ACC112 (cell line): ENCODE measurements around the gene MTA3.
"Not testable (repeated sequence)": the region's sequence is repeated elsewhere in the genome, so short reads cannot be mapped to it uniquely, and the experiment has no call there.

Experiments used
- H2AFZ ChIP-seq: fragments of 200-600 bp; sonication (generic); one replicate; pipeline ENCODE4 v1.6.0; 2017; ENCODE audit warnings: antibody characterized with exemption, low read length; ENCODE audit not compliant: unreplicated experiment
- H3K27ac ChIP-seq: fragments of 200-600 bp; sonication (generic); 2 replicates; pipeline ENCODE4 v1.5.1; 2014; ENCODE audit warnings: low read depth, mild to moderate bottlenecking, antibody characterized with exemption, low read length, moderate library complexity
- H3K27me3 ChIP-seq: fragments of 200-600 bp; sonication (generic); 2 replicates; pipeline ENCODE4 v1.6.1; 2014; ENCODE audit warnings: mild to moderate bottlenecking, antibody characterized with exemption, low read length, moderate library complexity, mixed read lengths; ENCODE audit not compliant: insufficient read depth
- H3K36me3 ChIP-seq: fragments of 200-600 bp; sonication (generic); 2 replicates; pipeline ENCODE4 v1.6.1; 2016; ENCODE audit warnings: mild to moderate bottlenecking, antibody characterized with exemption, low read length, moderate library complexity, mixed read lengths; ENCODE audit not compliant: insufficient read depth
- H3K4me1 ChIP-seq: fragments of 200-600 bp; sonication (generic); one replicate; pipeline ENCODE4 v1.6.1; 2016; ENCODE audit warnings: low read length, mixed read lengths; ENCODE audit not compliant: insufficient read depth, unreplicated experiment, control insufficient read depth
- H3K4me3 ChIP-seq: fragments of 200-600 bp; sonication (generic); 2 replicates; pipeline ENCODE4 v1.5.1; 2014; ENCODE audit warnings: mild to moderate bottlenecking, low read depth, low read length
- H3K79me2 ChIP-seq: fragments of 200-600 bp; sonication (generic); one replicate; pipeline ENCODE4 v1.6.0; 2016; ENCODE audit warnings: low read length; ENCODE audit not compliant: control insufficient read depth, unreplicated experiment, insufficient read depth

The MTA3 gene

DNA sequence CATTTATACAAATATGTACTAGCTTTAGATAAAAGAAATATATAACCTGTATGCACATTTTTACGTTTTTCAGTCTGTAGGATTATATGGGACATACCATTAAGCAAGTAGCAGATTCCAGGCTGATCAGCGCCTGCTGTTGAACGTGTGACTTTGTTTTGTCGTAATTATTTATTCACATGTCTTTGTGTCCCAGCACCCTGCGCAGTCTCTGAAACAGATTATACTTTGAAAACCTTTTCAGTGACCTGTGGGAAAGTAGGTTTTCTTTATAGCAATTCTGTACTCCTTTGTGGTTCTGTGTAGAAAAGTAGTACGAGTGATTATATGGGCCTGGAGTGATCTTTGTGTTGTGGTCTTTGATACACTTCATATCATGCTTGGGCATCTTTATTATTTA is 68.5 kb downstream of the MTA3 start:
- Histone ChIP-seq H2AFZ (no peak overlapping the region), H3K27ac (no peak overlapping the region), H3K4me1 (no peaks in the 10 kb centered on the region), H3K4me3 (no peak overlapping the region), H3K79me2 (no peaks in the 10 kb centered on the region), H3K36me3 (no peaks in the 10 kb centered on the region), H3K27me3 (no peaks in the 10 kb centered on the region)

GRCh38 chr2:42638080-42638784 is 69.8 kb downstream of the MTA3 start:
- Histone ChIP-seq H3K4me3 (no peak overlapping the region), H3K4me1 (no peaks in the 10 kb centered on the region), H3K27me3 (no peaks in the 10 kb centered on the region), H3K36me3 (no peaks in the 10 kb centered on the region), H3K79me2 (no peaks in the 10 kb centered on the region), H2AFZ (no peak overlapping the region), H3K27ac (no peak overlapping the region)

DNA sequence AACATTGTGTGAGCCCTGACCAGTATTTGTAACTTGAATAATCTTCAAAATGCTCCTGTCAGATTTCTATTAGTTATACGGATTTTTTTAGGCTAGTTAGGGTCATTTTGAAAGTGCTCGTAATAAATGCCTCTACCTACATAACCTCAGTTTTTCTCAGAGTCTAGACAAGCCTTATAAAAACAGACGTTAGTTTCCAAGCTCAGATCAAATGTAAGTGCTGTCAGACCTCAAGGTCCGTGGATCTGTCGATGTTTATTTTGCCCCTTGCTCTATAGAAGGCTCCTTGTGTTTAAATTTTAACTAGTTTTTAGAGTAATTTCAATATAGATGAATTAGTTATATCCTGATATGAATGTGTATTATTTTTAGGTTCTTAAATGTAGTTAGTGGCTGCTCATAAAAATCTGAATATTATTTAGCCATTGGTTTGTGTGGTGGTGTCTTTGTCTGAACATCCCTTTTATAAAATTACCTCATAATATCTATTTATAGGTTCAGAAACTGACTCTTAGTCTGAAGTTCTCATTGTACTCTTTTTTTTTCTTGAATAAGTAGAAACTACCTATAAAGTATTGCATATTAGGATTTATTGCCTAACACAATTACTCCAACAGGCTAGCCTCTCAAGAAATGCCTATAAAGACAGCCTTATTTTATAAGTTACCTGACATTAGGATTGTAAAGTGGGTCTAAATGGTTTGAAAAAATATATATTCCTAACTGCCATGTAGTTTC is 71.1 kb downstream of the MTA3 start:
- Histone ChIP-seq H3K4me1 (no peaks in the 10 kb centered on the region), H3K27ac (no peak overlapping the region), H3K4me3 (no peak overlapping the region), H2AFZ (no peak overlapping the region), H3K36me3 (peaks cover 6% of the 10 kb centered on the region; the same call in 1 of the 2 replicates), H3K27me3 (no peaks in the 10 kb centered on the region), H3K79me2 (no peaks in the 10 kb centered on the region)

DNA sequence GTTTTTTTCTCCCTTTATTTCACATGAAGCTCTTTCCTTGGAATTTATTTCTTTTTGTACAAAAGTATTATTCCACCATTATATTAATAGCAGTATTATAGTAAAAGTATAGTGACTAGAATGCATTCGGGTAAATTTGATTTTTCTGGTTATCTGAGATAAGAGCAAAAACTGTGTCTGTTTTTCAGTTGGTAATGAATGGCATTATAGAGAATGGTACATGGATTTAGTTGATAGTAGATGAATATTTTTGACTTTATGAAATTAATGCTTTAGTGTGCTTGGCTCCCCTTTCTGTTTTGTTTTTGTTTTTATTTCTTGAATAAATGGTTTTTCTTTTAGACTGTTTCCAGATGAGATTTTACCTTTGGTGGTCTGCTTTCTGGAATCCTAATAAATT is 71.8 kb downstream of the MTA3 start:
- H3K79me2 ChIP-seq: no peaks in the 10 kb centered on the region
- H3K36me3 ChIP-seq: peaks cover 12% of the 10 kb centered on the region; the same call in 1 of the 2 replicates
- no peaks in the 10 kb centered on the region for H3K4me1 ChIP-seq
- H3K4me3 ChIP-seq: no peak overlapping the region
- H3K27me3 ChIP-seq: no peaks in the 10 kb centered on the region
- H3K27ac ChIP-seq: no peak overlapping the region
- H2AFZ ChIP-seq: no peak overlapping the region

- not testable (repeated sequence) for H3K27ac ChIP-seq, H3K4me3 ChIP-seq, H3K27me3 ChIP-seq, H3K79me2 ChIP-seq, H3K4me1 ChIP-seq, H2AFZ ChIP-seq
- peaks cover 22% of the 10 kb centered on the region; the same call in 1 of the 2 replicates for H3K36me3 ChIP-seq
Observed at GRCh38 chr2:42642371-42642770, 73.9 kb downstream of the MTA3 start.

DNA sequence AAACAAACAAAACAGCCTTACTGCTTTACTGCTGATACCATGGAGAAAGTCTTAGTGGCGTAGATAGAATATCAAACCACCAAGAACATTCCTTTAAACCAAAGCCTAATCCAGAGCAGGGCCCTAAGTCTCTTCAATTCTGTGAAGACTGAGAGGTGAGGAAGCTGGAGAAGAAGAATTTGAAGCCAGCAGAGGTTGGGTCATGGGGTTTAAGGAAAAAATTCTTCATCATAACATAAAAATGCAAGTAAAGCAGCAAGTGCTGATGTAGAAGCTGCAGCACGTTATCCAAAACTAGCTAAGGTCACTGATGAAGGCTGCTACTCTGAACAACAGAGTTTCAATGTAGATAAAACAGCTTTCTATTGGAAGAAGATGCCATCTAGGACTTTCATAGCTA is 77.1 kb downstream of the MTA3 start:
- Histone ChIP-seq H3K27me3 (no peaks in the 10 kb centered on the region), H3K36me3 (peaks cover 22% of the 10 kb centered on the region; the same call in 1 of the 2 replicates), H3K4me1 (no peaks in the 10 kb centered on the region), H3K79me2 (no peaks in the 10 kb centered on the region), H3K4me3 (no peak overlapping the region), H2AFZ (no peak overlapping the region), H3K27ac (no peak overlapping the region)

DNA sequence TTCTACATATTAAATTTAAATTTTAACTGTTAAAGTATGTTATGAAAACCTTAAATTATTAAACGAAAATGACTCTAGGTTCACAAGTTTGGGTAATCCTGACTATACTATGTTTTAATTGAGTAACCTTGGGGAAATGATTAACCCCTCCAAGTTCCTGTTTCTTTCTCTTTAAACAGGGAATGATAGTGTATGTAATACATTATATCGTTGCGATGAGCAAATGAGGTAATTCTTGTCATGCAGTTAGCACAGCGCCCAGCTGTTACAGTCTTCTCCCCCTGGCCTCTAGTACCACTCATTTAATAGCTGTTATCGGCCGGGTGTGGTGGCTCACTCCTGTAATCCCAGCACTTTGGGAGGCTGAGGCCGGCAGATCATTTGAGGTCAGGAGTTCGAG is 80.4 kb downstream of the MTA3 start:
- no peak overlapping the region for H2AFZ ChIP-seq
- H3K4me3 ChIP-seq: no peak overlapping the region
- H3K4me1 ChIP-seq: no peaks in the 10 kb centered on the region
- H3K27me3 ChIP-seq: no peaks in the 10 kb centered on the region
- H3K36me3 ChIP-seq: peaks cover 22% of the 10 kb centered on the region; the same call in 1 of the 2 replicates
- H3K79me2 ChIP-seq: no peaks in the 10 kb centered on the region
- H3K27ac ChIP-seq: no peak overlapping the region

DNA sequence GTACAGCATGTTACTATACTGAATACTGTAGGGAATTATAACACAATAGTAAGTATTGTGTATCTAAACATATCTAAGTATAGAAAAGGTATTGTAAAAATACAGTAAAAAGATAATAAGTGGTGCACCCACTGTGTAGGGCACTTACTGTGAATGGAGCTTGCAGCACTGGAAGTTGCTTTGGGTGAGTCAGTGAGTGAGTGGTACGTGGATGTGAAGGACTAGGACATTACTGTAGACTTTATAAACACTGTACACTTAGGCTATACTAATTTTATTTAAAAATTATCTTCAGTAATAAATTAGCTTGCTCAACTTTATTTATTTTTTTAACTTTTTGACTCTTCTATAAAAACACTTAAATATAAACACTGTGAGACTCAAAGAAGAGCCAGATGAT is 82.6 kb downstream of the MTA3 start:
- no peaks in the 10 kb centered on the region for H3K27me3 ChIP-seq
- H3K4me1 ChIP-seq: no peaks in the 10 kb centered on the region
- peaks cover 7% of the 10 kb centered on the region; the same call in 1 of the 2 replicates for H3K36me3 ChIP-seq
- H3K27ac ChIP-seq: no peak overlapping the region
- no peaks in the 10 kb centered on the region for H3K79me2 ChIP-seq
- H3K4me3 ChIP-seq: no peak overlapping the region
- no peak overlapping the region for H2AFZ ChIP-seq

DNA sequence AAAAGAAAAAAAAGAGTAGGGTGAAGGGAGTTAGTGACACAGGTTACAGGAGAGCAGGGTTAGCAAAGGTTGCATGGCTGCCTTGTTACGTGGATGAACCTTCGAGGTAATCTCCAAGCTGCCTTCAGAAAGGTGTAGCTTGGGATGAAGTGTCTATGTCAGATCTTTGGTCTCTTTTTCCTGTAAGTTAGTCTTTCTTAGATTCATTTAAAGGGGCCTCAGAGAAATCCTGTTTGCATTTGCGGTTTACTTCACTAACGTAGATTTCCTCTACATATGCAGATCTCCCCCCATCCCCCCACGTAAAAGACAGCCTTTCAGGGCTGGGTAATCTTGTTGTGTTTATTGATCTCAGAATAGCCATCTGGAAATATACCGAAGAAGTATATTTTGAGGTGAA is 83.7 kb downstream of the MTA3 start:
- no peaks in the 10 kb centered on the region for H3K79me2 ChIP-seq
- 0 out of 2 replicates have a peak, but pooled peaks cover 4% of the 10 kb centered on the region for H3K36me3 ChIP-seq
- H3K27me3 ChIP-seq: no peaks in the 10 kb centered on the region
- no peak overlapping the region for H2AFZ ChIP-seq
- H3K27ac ChIP-seq: no peak overlapping the region
- no peaks in the 10 kb centered on the region for H3K4me1 ChIP-seq
- H3K4me3 ChIP-seq: no peak overlapping the region

- H2AFZ ChIP-seq: no peak overlapping the region
- no peak overlapping the region for H3K27ac ChIP-seq
- H3K4me3 ChIP-seq: no peak overlapping the region
- no peaks in the 10 kb centered on the region for H3K4me1 ChIP-seq
- no peaks in the 10 kb centered on the region for H3K27me3 ChIP-seq
- H3K36me3 ChIP-seq: 0 out of 2 replicates have a peak, but pooled peaks cover 4% of the 10 kb centered on the region
- no peaks in the 10 kb centered on the region for H3K79me2 ChIP-seq
Observed at GRCh38 chr2:42653039-42653438, 84.6 kb downstream of the MTA3 start.
